Stimulated activated CD4-positive, alpha-beta T cell treated with anti-CD3 and anti-CD28 coated beads, TNF-alpha, amount 100 ng/mL, for 4 hours (primary cell): ENCODE results near the gene FOXP1.

Experiments
- DNase-seq, 3 experiments: peaks; one replicate each; pipeline ENCODE4 v3.0.0-alpha.2; 2020; ENCODE audit warnings: low read depth in 3 of 3

Gene FOXP1

GRCh38 chr3:70914862-70915261 lies 668.7 kb downstream of the FOXP1 start:
- no peak for DNase-seq

- no peak for DNase-seq
Observed at GRCh38 chr3:70911719-70912118, 671.8 kb downstream of the FOXP1 start.

GRCh38 chr3:70905491-70905890 lies 678.0 kb downstream of the FOXP1 start:
- no peak for DNase-seq
